ENCODE data around the gene PTP4A2.

DNA sequence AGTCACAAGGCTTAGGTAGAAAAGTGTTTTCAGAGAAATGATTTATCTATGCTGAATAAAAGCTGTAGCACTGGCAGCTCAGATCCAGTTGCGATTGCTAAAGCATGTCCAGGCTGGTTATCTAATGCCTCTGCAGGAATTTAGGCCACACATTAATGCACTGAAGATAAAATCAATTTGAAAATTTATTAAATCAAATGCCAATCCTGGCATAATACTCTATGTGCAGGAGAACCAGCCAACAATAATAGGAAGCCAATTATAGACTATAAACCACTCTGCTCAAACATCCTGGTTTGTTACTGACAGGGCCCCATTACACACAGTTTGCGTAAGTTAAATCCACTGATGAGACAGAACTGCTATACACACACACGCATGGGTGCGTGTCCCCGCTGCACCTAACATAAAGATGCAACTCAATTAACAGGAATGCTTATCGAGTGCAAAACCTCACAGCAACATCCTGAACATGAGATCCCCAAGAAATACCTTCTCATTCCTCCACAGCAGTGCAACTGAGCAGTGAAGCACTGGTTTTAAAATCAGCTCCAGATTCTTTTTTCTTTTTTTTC, 40.6 kb downstream of the PTP4A2 start:
- TF ChIP-seq, protein P1, sequence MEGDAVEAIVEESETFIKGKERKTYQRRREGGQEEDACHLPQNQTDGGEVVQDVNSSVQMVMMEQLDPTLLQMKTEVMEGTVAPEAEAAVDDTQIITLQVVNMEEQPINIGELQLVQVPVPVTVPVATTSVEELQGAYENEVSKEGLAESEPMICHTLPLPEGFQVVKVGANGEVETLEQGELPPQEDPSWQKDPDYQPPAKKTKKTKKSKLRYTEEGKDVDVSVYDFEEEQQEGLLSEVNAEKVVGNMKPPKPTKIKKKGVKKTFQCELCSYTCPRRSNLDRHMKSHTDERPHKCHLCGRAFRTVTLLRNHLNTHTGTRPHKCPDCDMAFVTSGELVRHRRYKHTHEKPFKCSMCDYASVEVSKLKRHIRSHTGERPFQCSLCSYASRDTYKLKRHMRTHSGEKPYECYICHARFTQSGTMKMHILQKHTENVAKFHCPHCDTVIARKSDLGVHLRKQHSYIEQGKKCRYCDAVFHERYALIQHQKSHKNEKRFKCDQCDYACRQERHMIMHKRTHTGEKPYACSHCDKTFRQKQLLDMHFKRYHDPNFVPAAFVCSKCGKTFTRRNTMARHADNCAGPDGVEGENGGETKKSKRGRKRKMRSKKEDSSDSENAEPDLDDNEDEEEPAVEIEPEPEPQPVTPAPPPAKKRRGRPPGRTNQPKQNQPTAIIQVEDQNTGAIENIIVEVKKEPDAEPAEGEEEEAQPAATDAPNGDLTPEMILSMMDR (IDR thresholded peaks at IDR 0.05), result no peak
- no peak for TF ChIP-seq POLR2A (IDR thresholded peaks at IDR 0.05)

Measured in tibial nerve (tissue), 3 donors.